Ascending aorta (tissue), 2 donors: ENCODE measurements around the gene STK33. TPM values are rescaled to one million over a fixed set of nuclear protein-coding genes. Genes with fewer than 3 reads are reported as not detected.
A peak's percentile ranks its signal among the peaks of the same experiment; 100 is the strongest.

Experiments
- DNase-seq, 2 donors: peaks; one replicate each; pipeline ENCODE4 v3.0.0-alpha.2; 2019; ENCODE audit warnings: low spot score in 2 of 2
- H3K27ac ChIP-seq, 2 donors: fragments of 200-600 bp; sonication (generic); one replicate each; pipeline ENCODE4 v1.5.1; 2016 to 2017; ENCODE audit warnings: mild to moderate bottlenecking in 1 of 2
- H3K27me3 ChIP-seq: fragments of 200-600 bp; sonication (generic); one replicate; pipeline ENCODE4 v1.5.1; 2017
- H3K36me3 ChIP-seq, 2 donors: fragments of 200-600 bp; sonication (generic); one replicate each; pipeline ENCODE4 v1.5.1; 2016
- H3K4me1 ChIP-seq, 2 donors: fragments of 200-600 bp; sonication (generic); one replicate each; pipeline ENCODE4 v1.5.1; 2016 to 2017; ENCODE audit warnings: mild to moderate bottlenecking in 1 of 2
- H3K4me3 ChIP-seq, 2 donors: fragments of 200-600 bp; sonication (generic); one replicate each; pipeline ENCODE4 v1.5.1; 2016 to 2017; ENCODE audit warnings: mild to moderate bottlenecking in 1 of 2
- H3K9me3 ChIP-seq, 2 donors: fragments of 200-600 bp; sonication (generic); one replicate each; pipeline ENCODE4 v1.5.1; 2016
- CTCF ChIP-seq, 3 experiments: fragments of 200-600 bp in 2 of 3; fragments of 450-650 bp in 1 of 3; sonication (generic) in 2 of 3; IDR thresholded peaks; one replicate each; pipeline ENCODE4 v1.5.1; 2016 to 2019; ENCODE audit warnings: antibody characterized with exemption in 3 of 3, mild to moderate bottlenecking in 1 of 3, moderate library complexity in 1 of 3
- intact Hi-C: fragments of 100-400 bp; cut with DNase I; formaldehyde crosslinking; loops from one replicate; pipeline ENCODE4 v1.15.1; 2023
- total RNA-seq: library from RNA; depleted of rRNA; stranded (reverse); fragments of >200 nt; gene quantifications from one replicate; pipeline ENCODE4 v1.1.0, GENCODE V29; 2016

The STK33 gene
- total RNA-seq, 1 donor from 2014 or later, result not detected

- Histone ChIP-seq H3K36me3 (no peaks in the 10 kb centered on the region), H3K27ac (no peak overlapping the region), H3K9me3 (no peaks in the 10 kb centered on the region), H3K4me1 (no peaks in the 10 kb centered on the region), H3K4me3 (no peak overlapping the region), H3K27me3 (no peaks in the 10 kb centered on the region)
- no peak for DNase-seq
- no peak for TF ChIP-seq CTCF (IDR thresholded peaks at IDR 0.05)
- intact Hi-C loops, result no loop called here
Observed at GRCh38 chr11:8371516-8371884, 222.5 kb downstream of the STK33 start.

GRCh38 chr11:8370812-8371515, 223.1 kb downstream of the STK33 start:
- intact Hi-C loops, result no loop called here
- H3K27me3 ChIP-seq, result no peaks in the 10 kb centered on the region
- no peaks in the 10 kb centered on the region for H3K4me1 ChIP-seq
- no peaks in the 10 kb centered on the region for H3K9me3 ChIP-seq
- TF ChIP-seq CTCF (IDR thresholded peaks at IDR 0.05), result no peak
- no peak overlapping the region for H3K27ac ChIP-seq
- H3K4me3 ChIP-seq, result no peak overlapping the region
- DNase-seq, result peak in 1 of 2 donors; percentile 25
- H3K36me3 ChIP-seq, result no peaks in the 10 kb centered on the region

- intact Hi-C loops, result no loop called here
- Histone ChIP-seq H3K27ac (no peak overlapping the region), H3K4me3 (no peak overlapping the region), H3K36me3 (no peaks in the 10 kb centered on the region), H3K9me3 (no peaks in the 10 kb centered on the region), H3K4me1 (no peaks in the 10 kb centered on the region), H3K27me3 (no peaks in the 10 kb centered on the region)
- TF ChIP-seq CTCF (IDR thresholded peaks at IDR 0.05), result no peak
- DNase-seq, result peak in 1 of 2 donors; percentile 21
Observed at GRCh38 chr11:8369592-8370205, 224.3 kb downstream of the STK33 start.

- Histone ChIP-seq H3K36me3 (no peaks in the 10 kb centered on the region), H3K4me1 (no peaks in the 10 kb centered on the region), H3K4me3 (no peak overlapping the region), H3K27ac (no peak overlapping the region), H3K27me3 (no peaks in the 10 kb centered on the region), H3K9me3 (no peaks in the 10 kb centered on the region)
- no peak for DNase-seq
- no peak for TF ChIP-seq CTCF (IDR thresholded peaks at IDR 0.05)
- intact Hi-C loops, result no loop called here
Observed at GRCh38 chr11:8368772-8369171, 225.3 kb downstream of the STK33 start.

- Histone ChIP-seq H3K4me3 (no peak overlapping the region), H3K9me3 (no peaks in the 10 kb centered on the region), H3K27me3 (no peaks in the 10 kb centered on the region), H3K27ac (no peak overlapping the region), H3K4me1 (no peaks in the 10 kb centered on the region), H3K36me3 (no peaks in the 10 kb centered on the region)
- intact Hi-C loops, result no loop called here
- TF ChIP-seq CTCF (IDR thresholded peaks at IDR 0.05), result no peak
- no peak for DNase-seq
Observed at GRCh38 chr11:8368194-8368593, 225.8 kb downstream of the STK33 start.
